Parathyroid adenoma (tissue), 2 donors: ENCODE measurements around the gene TSPAN11.

Source experiments
- H2AFZ ChIP-seq: fragments of 300-600 bp; sonication (generic); one replicate; pipeline ENCODE4 v1.7.0; 2017; ENCODE audit warnings: antibody characterized with exemption, mild to moderate bottlenecking
- H3K27ac ChIP-seq: fragments of 300-600 bp; sonication (generic); one replicate; pipeline ENCODE4 v1.7.0; 2017
- H3K27me3 ChIP-seq: fragments of 300-600 bp; sonication (generic); one replicate; pipeline ENCODE4 v1.7.0; 2017; ENCODE audit warnings: low read length; ENCODE audit not compliant: control insufficient read depth, insufficient read depth
- H3K36me3 ChIP-seq: fragments of 300-600 bp; sonication (generic); one replicate; pipeline ENCODE4 v1.7.0; 2017; ENCODE audit warnings: low read length; ENCODE audit not compliant: control insufficient read depth, insufficient read depth
- H3K4me1 ChIP-seq: fragments of 300-600 bp; sonication (generic); one replicate; pipeline ENCODE4 v1.7.0; 2017; ENCODE audit warnings: control low read depth
- H3K4me2 ChIP-seq: fragments of 300-600 bp; sonication (generic); one replicate; pipeline ENCODE4 v1.7.0; 2017; ENCODE audit warnings: low read length
- H3K4me3 ChIP-seq: fragments of 300-600 bp; sonication (generic); one replicate; pipeline ENCODE4 v1.7.0; 2017; ENCODE audit warnings: low read depth, low read length
- H3K79me2 ChIP-seq: fragments of 300-600 bp; sonication (generic); one replicate; pipeline ENCODE4 v1.7.0; 2017; ENCODE audit warnings: control low read depth
- H3K9ac ChIP-seq: fragments of 300-600 bp; sonication (generic); one replicate; pipeline ENCODE4 v1.7.0; 2017; ENCODE audit warnings: mild to moderate bottlenecking
- H3K9me3 ChIP-seq: fragments of 300-600 bp; sonication (generic); one replicate; pipeline ENCODE4 v1.7.0; 2017; ENCODE audit warnings: low read length; ENCODE audit not compliant: control insufficient read depth
- TF ChIP-seq, protein P1 (sequence below): fragments of 300-600 bp; sonication (generic); IDR thresholded peaks from one replicate; pipeline ENCODE4 v1.7.0; 2017; ENCODE audit warnings: antibody characterized with exemption, mild to moderate bottlenecking
- donor health status: primary hyperparathyroidism.

TSPAN11 gene

GRCh38 chr12:30952015-30952414, 25.5 kb downstream of the TSPAN11 start:
- Histone ChIP-seq H3K9me3 (no peaks in the 10 kb centered on the region), H2AFZ (no peak overlapping the region), H3K4me1 (no peaks in the 10 kb centered on the region), H3K9ac (no peak overlapping the region), H3K4me2 (no peak overlapping the region), H3K79me2 (no peaks in the 10 kb centered on the region), H3K36me3 (no peaks in the 10 kb centered on the region), H3K27ac (no peak overlapping the region), H3K4me3 (no peak overlapping the region), H3K27me3 (no peaks in the 10 kb centered on the region)
- TF ChIP-seq, protein P1, sequence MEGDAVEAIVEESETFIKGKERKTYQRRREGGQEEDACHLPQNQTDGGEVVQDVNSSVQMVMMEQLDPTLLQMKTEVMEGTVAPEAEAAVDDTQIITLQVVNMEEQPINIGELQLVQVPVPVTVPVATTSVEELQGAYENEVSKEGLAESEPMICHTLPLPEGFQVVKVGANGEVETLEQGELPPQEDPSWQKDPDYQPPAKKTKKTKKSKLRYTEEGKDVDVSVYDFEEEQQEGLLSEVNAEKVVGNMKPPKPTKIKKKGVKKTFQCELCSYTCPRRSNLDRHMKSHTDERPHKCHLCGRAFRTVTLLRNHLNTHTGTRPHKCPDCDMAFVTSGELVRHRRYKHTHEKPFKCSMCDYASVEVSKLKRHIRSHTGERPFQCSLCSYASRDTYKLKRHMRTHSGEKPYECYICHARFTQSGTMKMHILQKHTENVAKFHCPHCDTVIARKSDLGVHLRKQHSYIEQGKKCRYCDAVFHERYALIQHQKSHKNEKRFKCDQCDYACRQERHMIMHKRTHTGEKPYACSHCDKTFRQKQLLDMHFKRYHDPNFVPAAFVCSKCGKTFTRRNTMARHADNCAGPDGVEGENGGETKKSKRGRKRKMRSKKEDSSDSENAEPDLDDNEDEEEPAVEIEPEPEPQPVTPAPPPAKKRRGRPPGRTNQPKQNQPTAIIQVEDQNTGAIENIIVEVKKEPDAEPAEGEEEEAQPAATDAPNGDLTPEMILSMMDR, result no peak

DNA sequence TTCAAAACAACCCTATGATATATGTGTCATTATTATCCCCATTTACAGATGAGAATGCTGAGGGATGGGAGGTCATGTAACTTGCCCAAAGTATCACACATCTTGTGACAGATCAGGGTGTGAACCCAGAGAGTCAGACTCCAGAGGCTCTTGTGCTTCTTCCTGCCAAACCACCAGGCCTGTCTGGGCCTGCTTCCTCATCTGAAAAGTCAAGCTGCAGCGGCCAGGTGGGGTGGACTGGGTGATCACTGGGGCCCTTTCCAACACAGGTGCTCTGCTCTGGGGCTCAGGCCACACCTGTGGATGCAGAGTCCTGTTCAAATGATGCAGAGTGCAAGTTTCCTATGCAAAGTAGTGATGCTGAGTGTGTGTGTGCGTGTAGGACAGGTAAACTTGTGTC, 26.7 kb downstream of the TSPAN11 start:
- Histone ChIP-seq H3K4me3 (no peak overlapping the region), H3K9ac (no peak overlapping the region)

DNA sequence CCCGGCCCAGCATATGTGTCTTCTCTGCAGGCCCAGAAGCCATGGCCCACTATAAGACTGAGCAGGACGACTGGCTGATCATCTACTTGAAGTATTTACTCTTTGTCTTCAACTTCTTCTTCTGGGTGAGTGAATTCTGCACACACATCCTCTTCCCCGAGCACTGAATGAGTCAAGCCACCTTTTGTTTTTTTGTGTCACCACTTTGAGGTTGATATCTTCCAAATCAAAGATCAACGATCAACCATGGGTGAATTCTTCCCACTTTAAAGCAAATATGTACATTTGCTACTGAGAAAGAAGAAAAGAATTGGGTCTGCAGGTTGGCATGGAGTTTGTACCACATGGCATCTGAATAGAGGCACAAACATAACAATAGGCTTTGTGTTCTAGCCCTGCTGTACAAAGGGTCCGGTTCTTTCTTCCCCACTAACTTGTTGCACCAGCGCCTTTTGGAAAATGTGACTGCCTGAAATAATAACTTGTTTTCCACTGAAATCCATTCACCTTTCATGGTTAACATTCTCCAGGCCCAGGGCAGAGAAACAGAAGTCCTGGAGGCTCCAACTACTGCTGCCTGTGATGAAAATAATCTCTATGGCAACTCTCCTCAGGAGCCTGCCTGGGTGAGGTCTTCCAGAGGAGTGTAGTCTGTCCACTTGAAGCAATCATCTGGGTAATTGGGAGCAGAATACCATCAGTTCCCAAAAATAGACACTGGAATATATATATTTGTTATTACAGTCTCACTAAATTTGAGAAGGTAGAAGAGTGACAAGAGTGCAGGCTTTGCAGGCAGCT, 27.6 kb downstream of the TSPAN11 start:
- no peaks in the 10 kb centered on the region for H3K9me3 ChIP-seq
- H3K4me1 ChIP-seq, result no peaks in the 10 kb centered on the region
- H3K36me3 ChIP-seq, result no peaks in the 10 kb centered on the region
- no peaks in the 10 kb centered on the region for H3K79me2 ChIP-seq
- no peak overlapping the region for H3K27ac ChIP-seq
- no peaks in the 10 kb centered on the region for H3K27me3 ChIP-seq
- TF ChIP-seq, protein P1, result no peak
- H3K4me2 ChIP-seq, result no peak overlapping the region
- no peak overlapping the region for H3K4me3 ChIP-seq
- no peak overlapping the region for H2AFZ ChIP-seq
- H3K9ac ChIP-seq, result no peak overlapping the region

More for the DNA sequence above, 26.7 kb downstream of the TSPAN11 start:
- no peak overlapping the region for H2AFZ ChIP-seq
- no peaks in the 10 kb centered on the region for H3K27me3 ChIP-seq
- no peaks in the 10 kb centered on the region for H3K9me3 ChIP-seq
- H3K36me3 ChIP-seq, result no peaks in the 10 kb centered on the region
- H3K79me2 ChIP-seq, result no peaks in the 10 kb centered on the region
- TF ChIP-seq, protein P1, result no peak
- H3K4me1 ChIP-seq, result no peaks in the 10 kb centered on the region
- H3K4me2 ChIP-seq, result no peak overlapping the region
- H3K27ac ChIP-seq, result no peak overlapping the region

GRCh38 chr12:30955214-30955613, 28.7 kb downstream of the TSPAN11 start:
- Histone ChIP-seq H3K4me1 (no peaks in the 10 kb centered on the region), H3K9ac (no peak overlapping the region), H3K79me2 (no peaks in the 10 kb centered on the region), H3K36me3 (no peaks in the 10 kb centered on the region), H2AFZ (no peak overlapping the region), H3K4me2 (no peak overlapping the region), H3K27me3 (no peaks in the 10 kb centered on the region), H3K4me3 (no peak overlapping the region), H3K9me3 (no peaks in the 10 kb centered on the region), H3K27ac (no peak overlapping the region)
- TF ChIP-seq, protein P1, result no peak
